HG03558 (cell line): ENCODE results near the gene TP53BP2.
"Not testable (repeated sequence)": the region's sequence is repeated elsewhere in the genome, so short reads cannot be mapped to it uniquely, and the experiment has no call there.

ENCODE experiments used
- ATAC-seq: cut with Tn5 transposase; IDR thresholded peaks from one replicate; pipeline ENCODE4 v1.9.1; 2021; ENCODE audit warnings: moderate number of reproducible peaks; ENCODE audit not compliant: unreplicated experiment; ENCODE audit errors: extremely low read depth

Gene TP53BP2

GRCh38 chr1:223750730-223751570 is 94.8 kb downstream of the TP53BP2 start:
- no peak for ATAC-seq

DNA sequence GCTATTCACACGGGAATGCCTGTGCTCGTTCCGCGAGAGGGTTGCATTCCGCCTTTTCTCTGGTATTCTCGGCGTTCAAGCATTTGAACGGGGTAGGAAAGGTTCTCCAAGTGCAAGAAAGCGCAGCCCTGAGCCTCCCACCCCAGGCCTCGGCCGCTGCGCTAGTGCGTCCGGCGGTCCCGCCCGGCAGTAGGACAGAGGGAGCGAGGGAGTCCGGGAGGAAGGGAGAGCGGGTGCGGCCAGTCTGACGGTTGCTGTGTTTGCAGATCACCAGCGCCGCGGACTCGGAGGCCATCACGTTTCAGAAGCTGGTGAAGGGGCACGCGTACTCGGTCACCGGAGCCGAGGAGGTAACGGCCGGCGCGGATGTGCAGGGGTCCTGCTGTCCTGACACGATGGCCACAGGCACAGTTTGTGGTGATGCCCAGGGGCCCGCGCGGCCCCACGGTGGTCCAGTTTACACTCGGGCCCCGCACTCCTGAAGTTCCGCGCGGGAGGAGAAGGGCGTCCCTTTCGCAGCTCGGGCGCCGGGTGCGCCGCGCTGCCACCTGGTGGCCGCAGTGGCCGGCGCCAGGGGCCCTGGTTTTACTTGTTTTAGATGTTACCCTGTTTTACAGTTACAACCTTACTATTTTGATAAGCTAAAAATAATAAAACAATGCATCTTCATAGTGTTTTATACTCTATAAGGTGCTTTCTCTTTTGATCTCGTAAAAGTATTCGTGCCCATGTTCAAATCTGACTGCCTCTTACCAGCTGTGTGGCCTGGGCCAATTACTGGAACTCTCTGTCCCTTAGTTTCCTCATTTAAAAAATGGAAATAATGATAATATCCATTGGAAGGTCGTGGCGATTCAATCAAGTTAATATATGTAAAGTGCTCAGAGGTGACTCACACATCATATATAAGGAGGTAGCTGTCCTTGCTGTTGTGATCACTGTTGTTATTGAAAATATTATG is 96.7 kb downstream of the TP53BP2 start:
- no peak for ATAC-seq

- ATAC-seq: no peak
Observed at GRCh38 chr1:223748405-223748772, 97.4 kb downstream of the TP53BP2 start.

DNA sequence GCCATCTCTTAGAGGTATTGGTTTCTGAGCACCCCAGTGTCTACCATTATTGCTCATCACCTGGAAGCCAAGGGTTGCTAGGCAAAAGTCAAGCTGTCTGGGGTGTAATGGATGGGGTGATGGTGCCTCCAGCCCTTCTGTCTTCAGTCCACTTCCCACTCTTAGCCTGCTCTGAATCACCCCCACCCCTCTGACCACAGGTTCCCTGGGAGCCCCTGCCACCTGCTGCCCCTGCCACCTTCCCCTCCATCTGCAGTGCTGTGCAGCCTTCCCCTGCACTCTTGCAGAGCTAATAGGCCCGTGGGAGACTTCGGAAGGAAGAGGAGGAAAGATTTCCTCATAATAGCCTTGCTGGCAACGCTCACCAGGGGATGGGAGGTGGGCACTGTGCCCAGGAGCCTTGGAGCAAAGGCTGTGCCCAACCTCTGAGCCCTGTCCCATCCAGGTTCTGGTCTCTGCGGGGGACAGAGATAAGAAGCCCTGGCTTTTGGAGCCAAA is 97.9 kb downstream of the TP53BP2 start:
- ATAC-seq: no peak

DNA sequence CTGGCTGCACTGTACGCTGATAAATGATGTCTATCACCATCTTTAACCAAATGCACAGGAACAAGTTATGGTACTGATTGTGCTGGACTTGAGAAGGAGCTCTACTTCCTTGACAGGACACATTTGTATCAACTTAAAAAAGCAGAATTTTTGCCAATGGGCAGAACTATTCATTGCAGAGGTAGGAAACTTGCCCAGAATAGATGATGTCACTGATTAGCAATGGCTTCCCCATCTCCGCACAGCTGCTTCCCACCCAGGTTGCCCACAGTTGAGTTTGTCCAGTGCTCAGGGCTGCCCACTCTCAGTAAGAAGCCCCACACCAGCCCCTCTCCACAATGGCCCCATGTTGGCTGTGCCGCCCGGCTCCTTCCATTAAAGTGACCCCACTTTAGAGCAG is 100.0 kb downstream of the TP53BP2 start:
- no peak for ATAC-seq

- ATAC-seq: no peak
Observed at GRCh38 chr1:223742856-223743517, 102.8 kb downstream of the TP53BP2 start.

- ATAC-seq: no peak
Observed at GRCh38 chr1:223741861-223742260, 103.9 kb downstream of the TP53BP2 start.

- not testable (repeated sequence) for ATAC-seq
Observed at GRCh38 chr1:223740038-223740736, 105.6 kb downstream of the TP53BP2 start.

GRCh38 chr1:223739366-223740037 is 106.2 kb downstream of the TP53BP2 start:
- no peak for ATAC-seq

DNA sequence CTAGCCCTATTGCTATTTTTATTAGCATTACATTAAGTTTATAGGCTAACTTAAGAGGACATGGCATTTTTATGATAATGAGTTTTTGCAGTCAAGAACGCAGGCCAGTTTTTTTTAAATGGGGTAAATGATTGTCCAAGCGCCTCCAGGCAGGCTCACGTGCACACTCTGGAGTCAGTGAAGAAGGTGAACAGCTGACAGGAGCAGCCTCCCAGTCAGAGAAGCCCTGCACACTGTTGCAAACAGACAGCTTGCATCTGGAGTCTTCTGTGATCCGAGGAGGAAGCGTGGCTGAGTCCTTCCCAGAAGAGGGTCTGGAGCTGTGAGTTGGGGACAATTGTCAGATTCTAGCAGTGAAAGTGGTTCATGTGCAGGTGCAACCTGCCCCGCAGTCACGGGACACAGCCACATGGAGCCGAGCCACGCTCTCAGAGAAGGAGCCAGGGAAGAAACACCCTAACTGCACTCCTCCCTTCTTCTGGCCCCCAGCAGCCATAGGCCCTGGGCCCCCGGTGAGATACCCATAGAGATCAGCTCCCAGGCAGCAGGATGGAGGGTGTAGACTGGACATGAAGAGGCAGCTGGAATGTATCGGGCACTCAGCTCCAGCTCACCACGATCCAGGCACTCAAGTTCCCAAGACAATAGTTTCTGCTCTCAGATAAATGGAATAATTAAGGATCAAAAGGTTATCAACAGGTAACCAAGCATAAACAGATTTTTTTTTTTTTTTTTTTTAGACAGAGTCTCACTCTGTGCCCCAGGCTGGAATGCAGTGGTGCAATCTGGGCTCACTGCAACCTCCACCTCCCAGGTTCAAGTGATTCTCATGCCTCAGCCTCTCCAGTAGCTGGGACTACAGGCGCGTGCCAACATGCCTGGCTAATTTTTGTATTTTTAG is 107.0 kb downstream of the TP53BP2 start:
- no peak for ATAC-seq

DNA sequence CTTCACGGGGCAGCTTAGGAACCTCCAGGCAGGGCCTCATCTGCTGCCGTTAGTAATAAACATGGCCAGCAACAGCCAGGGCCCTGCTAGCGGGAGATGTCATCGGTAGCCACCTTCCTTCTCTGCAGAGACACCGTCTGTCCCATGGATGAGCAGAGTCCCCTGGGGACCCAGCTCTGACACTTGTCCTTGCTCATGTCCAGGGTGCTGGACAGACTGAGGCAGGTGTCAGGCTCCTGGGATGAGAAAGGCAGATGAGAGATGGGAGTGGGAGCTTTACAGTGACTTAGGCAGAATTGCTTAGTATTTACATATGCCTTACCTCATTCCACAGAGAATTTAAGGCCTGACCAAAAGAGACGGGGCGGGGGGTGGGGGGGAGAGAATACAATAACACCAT is 108.4 kb downstream of the TP53BP2 start:
- no peak for ATAC-seq

DNA sequence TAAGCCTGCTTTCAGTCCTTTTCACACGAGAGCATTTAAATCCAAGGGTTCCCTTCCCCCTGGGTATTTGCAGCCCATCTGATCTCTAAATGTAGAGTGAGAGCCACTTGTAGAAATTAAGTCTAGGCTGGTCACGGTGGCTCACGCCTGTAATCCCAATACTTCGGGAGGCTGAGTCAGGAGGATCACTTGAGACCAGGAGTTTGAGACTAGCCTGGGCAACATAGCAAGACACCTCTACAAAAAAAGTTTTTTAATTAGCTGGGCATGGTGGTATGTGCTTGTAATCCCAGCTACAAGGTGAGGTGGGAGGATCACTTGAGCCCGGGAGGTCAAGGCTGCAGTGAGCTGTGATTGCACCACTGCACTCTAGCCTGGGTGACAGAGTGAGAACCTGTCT is 109.1 kb downstream of the TP53BP2 start:
- not testable (repeated sequence) for ATAC-seq

DNA sequence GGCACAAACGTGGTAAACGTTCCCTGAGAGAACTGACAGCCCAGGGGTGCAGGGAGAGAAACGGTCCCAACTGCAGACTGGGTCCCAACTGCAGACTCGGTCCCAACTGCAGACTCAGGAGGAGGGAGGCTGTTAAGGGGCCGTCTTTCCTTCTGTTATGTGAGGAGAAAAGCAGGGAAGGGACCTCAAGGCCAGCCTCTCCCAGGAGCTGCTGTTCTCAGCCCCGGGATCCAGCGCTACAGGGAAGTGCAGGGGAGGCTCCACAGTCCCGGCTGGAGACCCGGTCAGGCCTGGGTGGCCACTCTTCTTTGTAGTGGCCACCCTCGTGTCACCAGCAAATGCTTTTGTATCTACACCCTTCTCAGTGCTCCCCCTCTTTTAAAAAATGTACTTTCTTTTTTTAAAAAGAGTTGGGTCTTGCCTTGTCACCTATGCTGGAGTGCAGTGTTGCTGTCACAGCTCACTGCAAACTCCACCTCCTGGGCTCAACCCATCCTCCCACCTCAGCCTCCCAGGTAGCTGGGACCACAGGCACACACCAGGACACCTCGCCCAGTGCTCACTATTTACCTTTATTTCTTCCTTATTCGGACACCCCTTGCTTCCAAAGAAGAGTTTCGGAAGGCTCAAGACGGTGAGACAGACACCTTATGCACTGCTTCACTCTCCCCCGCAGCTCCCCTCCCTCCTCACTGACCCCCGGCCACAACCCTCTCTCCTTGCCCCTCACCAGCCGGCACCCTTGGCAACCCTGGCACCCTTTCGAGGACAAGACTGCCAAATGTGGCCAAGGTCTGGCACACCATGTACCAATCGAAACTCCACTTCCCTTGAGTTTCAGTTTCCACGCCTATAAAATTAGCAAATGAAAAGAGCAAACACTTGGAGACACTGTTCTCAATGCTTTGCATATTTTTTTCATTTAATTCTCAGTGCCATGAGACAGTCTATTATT is 111.6 kb downstream of the TP53BP2 start:
- ATAC-seq: no peak

GRCh38 chr1:223732993-223733798 is 112.6 kb downstream of the TP53BP2 start:
- ATAC-seq: no peak

- ATAC-seq: no peak
Observed at GRCh38 chr1:223731133-223731770, 114.5 kb downstream of the TP53BP2 start.
